SK-N-MC (cell line): ENCODE measurements around the gene CCDC159.
A peak's percentile ranks its signal among the peaks of the same experiment; 100 is the strongest.
"Not testable (repeated sequence)": the region's sequence is repeated elsewhere in the genome, so short reads cannot be mapped to it uniquely, and the experiment has no call there.

Source experiments
- DNase-seq: peaks from one replicate; pipeline ENCODE4 v3.0.0-alpha.2; 2011; ENCODE audit warnings: low read depth, low spot score
- H3K27ac ChIP-seq: fragments of 200-600 bp; sonication (generic); 2 replicates; pipeline ENCODE4 v1.5.1; 2016; ENCODE audit warnings: mixed run types
- H3K36me3 ChIP-seq: fragments of 200-600 bp; sonication (generic); 2 replicates; pipeline ENCODE4 v1.6.1; 2017; ENCODE audit warnings: antibody characterized with exemption, low read length, mixed read lengths; ENCODE audit not compliant: insufficient read depth
- H3K4me3 ChIP-seq: fragments of 200-600 bp; sonication (generic); 2 replicates; pipeline ENCODE4 v1.5.1; 2016
- H3K9ac ChIP-seq: fragments of 200-600 bp; sonication (generic); 2 replicates; pipeline ENCODE4 v1.8.0; 2017; ENCODE audit warnings: mixed run types, mixed read lengths; ENCODE audit not compliant: insufficient read length
- H3K9me3 ChIP-seq: fragments of 200-600 bp; sonication (generic); 2 replicates; pipeline ENCODE4 v1.6.1; 2017; ENCODE audit warnings: low read depth, mild to moderate bottlenecking, antibody characterized with exemption, low read length, moderate library complexity, mixed read lengths
- EZH2 ChIP-seq: fragments of 200-600 bp; sonication (generic); IDR thresholded peaks from one replicate; pipeline ENCODE4 v1.6.1; 2017; ENCODE audit warnings: antibody characterized with exemption
- FOXP2 ChIP-seq: optimal IDR thresholded peaks from 2 replicates; pipeline ENCODE3; 2011; ENCODE audit warnings: mild to moderate bottlenecking, moderate library complexity; ENCODE audit not compliant: insufficient read depth; ENCODE audit errors: extremely low read length, control extremely low read depth
- POLR2AphosphoS5 ChIP-seq: IDR thresholded peaks from 2 replicates; pipeline ENCODE4 v1.6.1; 2012; ENCODE audit warnings: mild to moderate bottlenecking, low read depth, low read length, borderline replicate concordance

The CCDC159 gene

GRCh38 chr19:11346104-11346940 lies at the start of gene CCDC159, which contains the start of gene TMEM205:
Gene CCDC159 (plus strand): TSS chr19:11346519. CDS start chr19:11346607, 88 bp downstream.
Gene TMEM205 (minus strand): TSS chr19:11346268. CDS start chr19:11345619, 649 bp downstream.
- peak within 1 kb of the TSS; percentile 82 for H3K9ac ChIP-seq
- peak within 1 kb of the TSS; percentile 78; the same call in 1 of the 2 replicates for H3K27ac ChIP-seq
- H3K9me3 ChIP-seq: no peaks in the 10 kb centered on the region
- peak; percentile 99 for DNase-seq
- peaks cover 4% of the 10 kb centered on the region; the same call in 1 of the 2 replicates for H3K36me3 ChIP-seq
- H3K4me3 ChIP-seq: peak within 1 kb of the TSS; percentile 97
- TF ChIP-seq FOXP2 (peak; percentile 29), EZH2 (no peak), POLR2AphosphoS5 (peak; percentile 53)

- no peak for DNase-seq
- TF ChIP-seq POLR2AphosphoS5 (no peak), EZH2 (no peak), FOXP2 (no peak)
- H3K9ac ChIP-seq: no peak overlapping the region
These were observed 46.1 kb upstream of the CCDC159 start for GRCh38 chr19:11299946-11300810.

GRCh38 chr19:11300811-11301120 lies 45.6 kb upstream of the CCDC159 start:
- DNase-seq: no peak
- Histone ChIP-seq H3K36me3 (no peaks in the 10 kb centered on the region), H3K9me3 (no peaks in the 10 kb centered on the region), H3K9ac (no peak overlapping the region), H3K4me3 (no peak overlapping the region), H3K27ac (no peak overlapping the region)
- TF ChIP-seq EZH2 (no peak), POLR2AphosphoS5 (no peak), FOXP2 (no peak)

More at GRCh38 chr19:11299946-11300810, 46.1 kb upstream of the CCDC159 start:
- Histone ChIP-seq H3K27ac (no peak overlapping the region), H3K9me3 (no peaks in the 10 kb centered on the region), H3K4me3 (no peak overlapping the region), H3K36me3 (no peaks in the 10 kb centered on the region)

- TF ChIP-seq FOXP2 (no peak), EZH2 (no peak), POLR2AphosphoS5 (no peak)
- Histone ChIP-seq H3K9ac (no peak overlapping the region), H3K27ac (no peak overlapping the region), H3K9me3 (no peaks in the 10 kb centered on the region), H3K36me3 (no peaks in the 10 kb centered on the region), H3K4me3 (no peak overlapping the region)
- DNase-seq: no peak
These were observed 41.4 kb upstream of the CCDC159 start for GRCh38 chr19:11304936-11305335.

GRCh38 chr19:11306337-11306736 lies 40.0 kb upstream of the CCDC159 start:
- no peak overlapping the region for H3K9ac ChIP-seq
- no peaks in the 10 kb centered on the region for H3K36me3 ChIP-seq
- H3K9me3 ChIP-seq: no peaks in the 10 kb centered on the region
- no peak overlapping the region for H3K27ac ChIP-seq
- H3K4me3 ChIP-seq: no peak overlapping the region
- DNase-seq: no peak
- TF ChIP-seq EZH2: no peak
- TF ChIP-seq FOXP2: no peak
- no peak for TF ChIP-seq POLR2AphosphoS5

GRCh38 chr19:11320278-11320995 lies 25.9 kb upstream of the CCDC159 start:
- H3K27ac ChIP-seq, DNase-seq, H3K9ac ChIP-seq, H3K36me3 ChIP-seq, H3K4me3 ChIP-seq, H3K9me3 ChIP-seq: not testable (repeated sequence)

- TF ChIP-seq EZH2: no peak
- TF ChIP-seq POLR2AphosphoS5: no peak
- TF ChIP-seq FOXP2: no peak
- H3K4me3 ChIP-seq: no peak overlapping the region
- no peaks in the 10 kb centered on the region for H3K36me3 ChIP-seq
- H3K9me3 ChIP-seq: no peaks in the 10 kb centered on the region
- no peak overlapping the region for H3K27ac ChIP-seq
- H3K9ac ChIP-seq: no peak overlapping the region
- DNase-seq: no peak
These were observed 24.9 kb upstream of the CCDC159 start for GRCh38 chr19:11321191-11322126.
